ENCODE results near the gene CWF19L2. TPM values are rescaled to one million over a fixed set of nuclear protein-coding genes. Genes with fewer than 3 reads are reported as not detected.

Gene CWF19L2
- total RNA-seq, 1 donor from 2014 or later, result 15.0 TPM

DNA sequence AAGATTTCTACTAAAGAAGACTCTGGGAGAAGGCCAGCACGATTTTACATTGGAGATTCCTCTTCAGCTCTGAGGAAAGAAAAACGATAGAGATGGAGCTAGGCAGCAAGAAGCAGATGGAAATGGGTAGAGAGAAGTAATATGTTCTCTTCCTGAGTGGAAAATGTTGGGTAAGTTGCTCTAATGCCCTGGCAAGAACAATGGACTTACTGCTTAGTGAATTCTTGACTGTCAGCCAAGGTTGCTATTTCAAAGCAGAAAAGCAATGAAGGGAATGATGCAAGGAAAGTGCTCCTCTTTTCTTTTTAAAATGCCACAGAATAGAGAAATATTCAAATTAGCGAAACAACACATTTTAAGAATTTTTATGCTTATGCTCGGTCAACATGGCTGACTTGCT is 38.4 kb upstream of the CWF19L2 start:
- Mint-ChIP-seq H3K4me1 (ENCODE audit: low read depth, unreplicated experiment) (no peaks in the 10 kb centered on the region), H3K27me3 (ENCODE audit: unreplicated experiment) (no peaks in the 10 kb centered on the region), H3K36me3 (ENCODE audit: unreplicated experiment) (peaks cover under 1% of the 10 kb centered on the region), H3K27ac (ENCODE audit: unreplicated experiment) (no peak overlapping the region), H3K9me3 (ENCODE audit: unreplicated experiment) (no peaks in the 10 kb centered on the region), H3K4me3 (ENCODE audit: unreplicated experiment) (no peak overlapping the region)
- no peak for DNase-seq
- TF ChIP-seq, protein P1, sequence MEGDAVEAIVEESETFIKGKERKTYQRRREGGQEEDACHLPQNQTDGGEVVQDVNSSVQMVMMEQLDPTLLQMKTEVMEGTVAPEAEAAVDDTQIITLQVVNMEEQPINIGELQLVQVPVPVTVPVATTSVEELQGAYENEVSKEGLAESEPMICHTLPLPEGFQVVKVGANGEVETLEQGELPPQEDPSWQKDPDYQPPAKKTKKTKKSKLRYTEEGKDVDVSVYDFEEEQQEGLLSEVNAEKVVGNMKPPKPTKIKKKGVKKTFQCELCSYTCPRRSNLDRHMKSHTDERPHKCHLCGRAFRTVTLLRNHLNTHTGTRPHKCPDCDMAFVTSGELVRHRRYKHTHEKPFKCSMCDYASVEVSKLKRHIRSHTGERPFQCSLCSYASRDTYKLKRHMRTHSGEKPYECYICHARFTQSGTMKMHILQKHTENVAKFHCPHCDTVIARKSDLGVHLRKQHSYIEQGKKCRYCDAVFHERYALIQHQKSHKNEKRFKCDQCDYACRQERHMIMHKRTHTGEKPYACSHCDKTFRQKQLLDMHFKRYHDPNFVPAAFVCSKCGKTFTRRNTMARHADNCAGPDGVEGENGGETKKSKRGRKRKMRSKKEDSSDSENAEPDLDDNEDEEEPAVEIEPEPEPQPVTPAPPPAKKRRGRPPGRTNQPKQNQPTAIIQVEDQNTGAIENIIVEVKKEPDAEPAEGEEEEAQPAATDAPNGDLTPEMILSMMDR (IDR thresholded peaks at IDR 0.05; ENCODE audit: partially characterized antibody, unreplicated experiment), result no peak

- H3K9me3 Mint-ChIP-seq (ENCODE audit: unreplicated experiment), result no peaks in the 10 kb centered on the region
- H3K4me1 Mint-ChIP-seq (ENCODE audit: low read depth, unreplicated experiment), result no peaks in the 10 kb centered on the region
- TF ChIP-seq, protein P1 (IDR thresholded peaks at IDR 0.05; ENCODE audit: partially characterized antibody, unreplicated experiment), result no peak
- no peaks in the 10 kb centered on the region for H3K27me3 Mint-ChIP-seq (ENCODE audit: unreplicated experiment)
- no peak for DNase-seq
- no peaks in the 10 kb centered on the region for H3K36me3 Mint-ChIP-seq (ENCODE audit: unreplicated experiment)
- no peak overlapping the region for H3K27ac Mint-ChIP-seq (ENCODE audit: unreplicated experiment)
- no peak overlapping the region for H3K4me3 Mint-ChIP-seq (ENCODE audit: unreplicated experiment)
Observed at GRCh38 chr11:107494055-107494454, 36.4 kb upstream of the CWF19L2 start.

DNA sequence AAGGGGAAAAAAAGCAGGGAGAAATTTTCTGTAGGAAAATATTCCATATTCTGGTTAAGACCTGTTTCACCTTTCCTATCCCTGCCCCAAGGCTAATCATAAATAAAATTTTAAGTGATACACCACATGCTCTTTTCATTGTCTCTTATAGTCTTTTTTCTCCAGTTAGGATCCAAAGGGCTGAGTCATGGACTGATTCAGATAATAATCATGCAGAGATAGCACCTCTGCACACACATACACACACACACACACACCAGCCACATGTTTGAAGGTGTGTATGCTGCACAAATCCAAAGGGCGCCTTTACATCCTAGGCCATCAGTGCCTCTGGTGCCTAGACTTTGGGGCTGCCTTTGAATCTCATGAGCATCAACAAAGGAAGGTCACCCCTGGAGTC is 35.5 kb upstream of the CWF19L2 start:
- no peaks in the 10 kb centered on the region for H3K27me3 Mint-ChIP-seq (ENCODE audit: unreplicated experiment)
- H3K4me3 Mint-ChIP-seq (ENCODE audit: unreplicated experiment), result no peak overlapping the region
- TF ChIP-seq, protein P1 (IDR thresholded peaks at IDR 0.05; ENCODE audit: partially characterized antibody, unreplicated experiment), result no peak
- no peaks in the 10 kb centered on the region for H3K36me3 Mint-ChIP-seq (ENCODE audit: unreplicated experiment)
- H3K4me1 Mint-ChIP-seq (ENCODE audit: low read depth, unreplicated experiment), result no peaks in the 10 kb centered on the region
- no peak for DNase-seq
- H3K27ac Mint-ChIP-seq (ENCODE audit: unreplicated experiment), result no peak overlapping the region
- no peaks in the 10 kb centered on the region for H3K9me3 Mint-ChIP-seq (ENCODE audit: unreplicated experiment)

DNA sequence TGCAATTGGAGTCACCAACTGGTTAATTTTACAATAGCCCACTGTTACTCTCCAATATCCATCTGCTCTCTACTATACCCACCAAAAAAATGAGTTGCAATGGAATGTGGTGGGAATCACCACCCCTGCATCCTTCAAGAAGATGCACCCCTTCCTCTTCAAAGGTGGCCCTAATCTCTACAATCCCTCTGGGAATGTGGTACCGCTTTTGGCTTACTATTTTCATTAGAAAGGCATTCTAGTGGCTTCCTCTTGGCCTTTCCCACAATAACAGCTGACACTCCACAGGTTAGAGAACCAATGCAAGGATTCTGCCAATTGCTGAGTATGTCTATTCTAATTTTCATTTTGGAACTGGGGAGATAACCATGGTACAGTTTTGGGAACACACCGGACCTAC is 33.2 kb upstream of the CWF19L2 start:
- TF ChIP-seq, protein P1 (IDR thresholded peaks at IDR 0.05; ENCODE audit: partially characterized antibody, unreplicated experiment), result no peak
- DNase-seq, result no peak
- no peaks in the 10 kb centered on the region for H3K9me3 Mint-ChIP-seq (ENCODE audit: unreplicated experiment)
- H3K27me3 Mint-ChIP-seq (ENCODE audit: unreplicated experiment), result no peaks in the 10 kb centered on the region
- no peaks in the 10 kb centered on the region for H3K4me1 Mint-ChIP-seq (ENCODE audit: low read depth, unreplicated experiment)
- no peak overlapping the region for H3K27ac Mint-ChIP-seq (ENCODE audit: unreplicated experiment)
- H3K4me3 Mint-ChIP-seq (ENCODE audit: unreplicated experiment), result no peak overlapping the region
- H3K36me3 Mint-ChIP-seq (ENCODE audit: unreplicated experiment), result no peaks in the 10 kb centered on the region

GRCh38 chr11:107482234-107482633 is 24.6 kb upstream of the CWF19L2 start:
- H3K9me3 Mint-ChIP-seq (ENCODE audit: unreplicated experiment), result no peaks in the 10 kb centered on the region

More at GRCh38 chr11:107482234-107482633, 24.6 kb upstream of the CWF19L2 start:
- Mint-ChIP-seq H3K27me3 (ENCODE audit: unreplicated experiment) (no peaks in the 10 kb centered on the region), H3K36me3 (ENCODE audit: unreplicated experiment) (no peaks in the 10 kb centered on the region), H3K4me1 (ENCODE audit: low read depth, unreplicated experiment) (no peaks in the 10 kb centered on the region), H3K4me3 (ENCODE audit: unreplicated experiment) (no peak overlapping the region), H3K27ac (ENCODE audit: unreplicated experiment) (no peak overlapping the region)
- TF ChIP-seq, protein P1 (IDR thresholded peaks at IDR 0.05; ENCODE audit: partially characterized antibody, unreplicated experiment), result no peak
- DNase-seq, result no peak

Measured in glutamatergic neuron (in vitro differentiated cells).